Measurements from ENCODE around the gene IPO4.

Gene IPO4

DNA sequence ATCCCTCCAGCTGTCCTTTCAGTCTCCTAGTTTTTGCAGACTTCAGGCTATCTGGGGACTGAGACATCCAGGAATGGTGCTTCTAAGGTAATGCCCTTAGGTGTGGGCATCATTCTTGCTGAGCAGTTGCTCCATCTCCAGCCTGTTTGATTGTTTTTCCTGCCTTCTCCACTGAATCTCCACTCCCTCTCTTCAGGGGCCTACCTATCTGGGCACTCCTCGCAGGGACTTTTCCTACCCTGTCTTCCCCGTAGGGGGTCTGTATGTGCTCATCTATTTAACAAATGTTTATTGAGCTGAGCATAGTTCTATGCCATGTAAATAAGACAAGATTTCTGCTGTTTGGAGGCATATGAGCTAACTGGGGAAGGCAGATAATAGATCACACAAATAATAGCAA is 55.6 kb downstream of the IPO4 start:
- no peak overlapping the region for H3K4me3 ChIP-seq (ENCODE audit: low read depth in 1 of 2, low read length in 1 of 2)
- no peak overlapping the region for H3K27ac ChIP-seq
- H3K36me3 ChIP-seq = peaks cover 23% of the 10 kb centered on the region
- H3K4me1 ChIP-seq (ENCODE audit: control insufficient read depth in 1 of 2, insufficient read depth in 1 of 2, low read depth in 1 of 2, low read length in 1 of 2) = peaks cover 19 to 25% of the 10 kb centered on the region in 2 experiments
- H3K9me3 ChIP-seq = no peaks in the 10 kb centered on the region
- TF ChIP-seq, protein P1, sequence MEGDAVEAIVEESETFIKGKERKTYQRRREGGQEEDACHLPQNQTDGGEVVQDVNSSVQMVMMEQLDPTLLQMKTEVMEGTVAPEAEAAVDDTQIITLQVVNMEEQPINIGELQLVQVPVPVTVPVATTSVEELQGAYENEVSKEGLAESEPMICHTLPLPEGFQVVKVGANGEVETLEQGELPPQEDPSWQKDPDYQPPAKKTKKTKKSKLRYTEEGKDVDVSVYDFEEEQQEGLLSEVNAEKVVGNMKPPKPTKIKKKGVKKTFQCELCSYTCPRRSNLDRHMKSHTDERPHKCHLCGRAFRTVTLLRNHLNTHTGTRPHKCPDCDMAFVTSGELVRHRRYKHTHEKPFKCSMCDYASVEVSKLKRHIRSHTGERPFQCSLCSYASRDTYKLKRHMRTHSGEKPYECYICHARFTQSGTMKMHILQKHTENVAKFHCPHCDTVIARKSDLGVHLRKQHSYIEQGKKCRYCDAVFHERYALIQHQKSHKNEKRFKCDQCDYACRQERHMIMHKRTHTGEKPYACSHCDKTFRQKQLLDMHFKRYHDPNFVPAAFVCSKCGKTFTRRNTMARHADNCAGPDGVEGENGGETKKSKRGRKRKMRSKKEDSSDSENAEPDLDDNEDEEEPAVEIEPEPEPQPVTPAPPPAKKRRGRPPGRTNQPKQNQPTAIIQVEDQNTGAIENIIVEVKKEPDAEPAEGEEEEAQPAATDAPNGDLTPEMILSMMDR (IDR thresholded peaks at IDR 0.05) = no peak
- H3K27me3 ChIP-seq = no peaks in the 10 kb centered on the region

DNA sequence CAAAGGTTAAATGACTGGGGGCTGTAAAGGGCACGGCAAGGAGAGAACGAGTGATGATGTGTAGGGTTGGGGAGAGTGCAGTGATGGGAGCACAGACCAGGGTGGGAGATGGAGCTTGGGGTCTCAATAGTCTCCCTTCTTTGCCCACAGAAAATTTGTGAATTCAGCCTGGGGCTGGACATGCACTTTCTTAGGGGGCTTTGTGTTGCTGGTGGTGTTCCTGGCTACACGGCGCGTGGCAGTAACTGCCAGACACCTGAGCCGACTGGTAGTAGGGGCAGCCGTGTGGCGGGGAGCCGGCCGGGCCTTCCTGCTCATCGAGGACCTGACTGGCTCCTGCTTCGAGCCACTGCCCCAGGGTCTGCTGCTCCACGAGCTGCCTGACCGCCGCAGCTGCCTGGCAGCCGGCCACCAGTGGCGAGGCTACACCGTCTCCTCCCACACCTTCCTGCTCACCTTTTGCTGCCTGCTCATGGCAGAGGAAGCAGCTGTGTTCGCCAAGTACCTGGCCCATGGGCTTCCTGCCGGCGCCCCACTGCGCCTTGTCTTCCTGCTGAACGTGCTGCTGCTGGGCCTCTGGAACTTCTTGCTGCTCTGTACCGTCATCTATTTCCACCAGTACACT is 56.4 kb downstream of the IPO4 start:
- H3K36me3 ChIP-seq = peaks cover 15% of the 10 kb centered on the region
- TF ChIP-seq, protein P1 (IDR thresholded peaks at IDR 0.05) = no peak
- H3K27ac ChIP-seq = no peak overlapping the region
- H3K4me3 ChIP-seq (ENCODE audit: low read depth in 1 of 2, low read length in 1 of 2) = no peak overlapping the region
- H3K9me3 ChIP-seq = no peaks in the 10 kb centered on the region
- no peaks in the 10 kb centered on the region for H3K27me3 ChIP-seq
- peaks cover 16 to 18% of the 10 kb centered on the region in 2 experiments for H3K4me1 ChIP-seq (ENCODE audit: control insufficient read depth in 1 of 2, insufficient read depth in 1 of 2, low read depth in 1 of 2, low read length in 1 of 2)

DNA sequence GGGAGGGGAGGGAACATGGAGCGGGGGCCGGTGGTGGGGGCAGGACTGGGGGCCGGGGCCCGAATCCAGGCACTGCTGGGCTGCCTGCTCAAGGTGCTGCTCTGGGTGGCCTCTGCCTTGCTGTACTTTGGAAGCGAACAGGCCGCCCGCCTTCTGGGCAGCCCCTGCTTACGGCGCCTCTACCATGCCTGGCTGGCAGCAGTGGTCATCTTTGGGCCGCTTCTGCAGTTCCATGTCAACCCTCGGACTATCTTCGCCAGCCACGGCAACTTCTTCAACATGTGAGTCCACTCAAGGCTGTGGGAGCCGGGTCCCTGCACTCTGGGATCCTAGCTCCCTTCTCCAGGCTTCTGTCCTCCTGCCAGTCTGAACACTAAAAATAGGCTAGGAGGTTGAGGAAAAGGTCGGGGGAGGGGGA is 57.1 kb downstream of the IPO4 start:
- TF ChIP-seq, protein P1 (IDR thresholded peaks at IDR 0.05) = no peak
- Histone ChIP-seq H3K4me1 (ENCODE audit: control insufficient read depth in 1 of 2, insufficient read depth in 1 of 2, low read depth in 1 of 2, low read length in 1 of 2) (peaks cover 9 to 12% of the 10 kb centered on the region in 2 experiments), H3K27ac (no peak overlapping the region), H3K27me3 (no peaks in the 10 kb centered on the region), H3K9me3 (no peaks in the 10 kb centered on the region), H3K4me3 (ENCODE audit: low read depth in 1 of 2, low read length in 1 of 2) (no peak overlapping the region), H3K36me3 (peaks cover 14% of the 10 kb centered on the region)

DNA sequence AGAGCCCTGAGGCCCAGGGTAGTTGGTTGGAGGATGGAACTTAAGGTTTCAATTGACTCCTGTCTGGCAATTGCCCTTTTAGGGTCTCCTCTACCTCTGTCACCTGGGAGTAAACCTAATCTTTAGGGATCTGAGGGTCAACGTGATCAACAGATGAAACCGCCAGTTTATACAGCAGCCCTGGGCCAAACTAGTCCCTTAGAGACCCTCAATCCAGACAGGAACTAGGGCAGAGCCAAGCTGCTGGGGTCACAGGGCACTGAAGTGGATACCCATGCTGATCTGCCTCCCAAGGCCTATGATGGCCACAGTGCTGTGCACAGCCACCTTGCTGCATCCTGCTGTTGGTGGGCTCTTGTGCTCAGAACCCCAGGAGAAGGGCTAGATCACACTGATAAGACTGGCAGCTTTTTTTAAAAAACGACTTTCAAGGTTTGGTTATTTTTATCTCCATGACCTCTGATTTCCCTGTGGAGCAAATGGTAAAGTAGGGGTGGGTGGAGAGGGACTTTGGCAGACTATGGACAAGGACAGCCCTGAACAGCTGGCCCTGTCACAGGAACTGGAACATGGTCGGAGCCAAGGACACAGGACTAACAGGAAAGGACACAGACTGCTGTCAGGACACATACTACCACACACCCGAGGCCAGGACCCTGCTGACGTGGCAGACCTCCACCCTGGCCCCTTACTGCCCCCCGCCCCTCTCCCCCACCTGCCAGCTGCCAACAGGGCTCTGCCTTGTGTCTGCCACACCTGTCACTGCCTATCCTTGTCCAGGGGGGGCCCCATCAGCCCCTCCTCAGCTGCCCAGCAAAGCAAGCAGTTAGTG is 57.7 kb downstream of the IPO4 start:
- H3K27ac ChIP-seq = no peak overlapping the region
- peaks cover 7 to 8% of the 10 kb centered on the region in 2 experiments for H3K4me1 ChIP-seq (ENCODE audit: control insufficient read depth in 1 of 2, insufficient read depth in 1 of 2, low read depth in 1 of 2, low read length in 1 of 2)
- TF ChIP-seq, protein P1 (IDR thresholded peaks at IDR 0.05) = no peak
- H3K27me3 ChIP-seq = no peaks in the 10 kb centered on the region
- H3K9me3 ChIP-seq = no peaks in the 10 kb centered on the region
- H3K36me3 ChIP-seq = peaks cover 16% of the 10 kb centered on the region
- H3K4me3 ChIP-seq (ENCODE audit: low read depth in 1 of 2, low read length in 1 of 2) = no peak overlapping the region

DNA sequence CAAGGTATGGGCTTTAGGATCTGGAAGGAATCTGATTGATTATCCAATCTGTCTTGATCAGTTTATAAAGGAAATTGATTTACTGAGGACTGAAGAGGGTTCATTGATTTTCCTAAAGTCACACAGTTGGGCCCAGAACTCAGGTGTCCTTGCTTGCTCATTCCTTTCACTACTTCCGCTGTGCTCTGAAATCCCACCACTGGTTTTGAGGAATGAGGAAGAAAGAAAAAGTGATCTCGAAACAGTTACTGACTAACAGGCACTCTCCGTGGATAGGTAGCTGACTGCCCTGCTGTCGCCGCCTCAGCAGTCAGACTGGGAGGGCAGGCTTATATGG is 58.3 kb downstream of the IPO4 start, which contains the start of gene FITM1:
FITM1 (plus strand) TSS at position 280 of the 337 bp plus-strand sequence. CDS start 905 bp downstream, outside the sequence.
- no peak within 1 kb of the TSS for H3K4me3 ChIP-seq (ENCODE audit: low read depth in 1 of 2, low read length in 1 of 2)
- H3K9me3 ChIP-seq = no peaks in the 10 kb centered on the region
- H3K4me1 ChIP-seq (ENCODE audit: control insufficient read depth in 1 of 2, insufficient read depth in 1 of 2, low read depth in 1 of 2, low read length in 1 of 2) = peaks cover 3% of the 10 kb centered on the region in 2 experiments
- H3K27me3 ChIP-seq = no peaks in the 10 kb centered on the region
- TF ChIP-seq, protein P1 (IDR thresholded peaks at IDR 0.05) = no peak
- no peak within 1 kb of the TSS for H3K27ac ChIP-seq
- H3K36me3 ChIP-seq = peaks cover 22% of the 10 kb centered on the region
